SIG-M5 treated with dmso at 0.1 percent for 504 hours (cell line): ENCODE measurements around the gene STARD9.

Experiments
- DNase-seq: peaks from one replicate; lab custom pipeline; 2025; ENCODE audit not compliant: unreplicated experiment; lab: John Stamatoyannopoulos, UW

The STARD9 gene

GRCh38 chr15:42692536-42692935, 117.1 kb downstream of the STARD9 start:
- no peak for DNase-seq

GRCh38 chr15:42692997-42693396, 117.6 kb downstream of the STARD9 start:
- DNase-seq = no peak

GRCh38 chr15:42693496-42693895, 118.1 kb downstream of the STARD9 start:
- no peak for DNase-seq

- DNase-seq = no peak
Measured at GRCh38 chr15:42693942-42694341, 118.5 kb downstream of the STARD9 start.

- no peak for DNase-seq
Measured at GRCh38 chr15:42694398-42694797, 119.0 kb downstream of the STARD9 start.

GRCh38 chr15:42695527-42696071, 120.2 kb downstream of the STARD9 start:
- DNase-seq = no peak

GRCh38 chr15:42696626-42697025, 121.2 kb downstream of the STARD9 start:
- DNase-seq = no peak

GRCh38 chr15:42704492-42704926, 129.1 kb downstream of the STARD9 start:
- DNase-seq = peak; percentile 51

GRCh38 chr15:42705336-42705735, 129.9 kb downstream of the STARD9 start:
- no peak for DNase-seq

- DNase-seq = no peak
Measured at GRCh38 chr15:42707068-42707467, 131.7 kb downstream of the STARD9 start.

GRCh38 chr15:42707873-42708544, 132.6 kb downstream of the STARD9 start:
- no peak for DNase-seq

GRCh38 chr15:42710662-42711061, 135.3 kb downstream of the STARD9 start:
- no peak for DNase-seq

- DNase-seq = no peak
Measured at GRCh38 chr15:42711746-42712145, 136.3 kb downstream of the STARD9 start.

- no peak for DNase-seq
Measured at GRCh38 chr15:42712584-42712983, 137.2 kb downstream of the STARD9 start.

GRCh38 chr15:42716125-42716524, 140.7 kb downstream of the STARD9 start:
- no peak for DNase-seq

GRCh38 chr15:42716626-42717025, 141.2 kb downstream of the STARD9 start:
- DNase-seq = no peak

- DNase-seq = no peak
Measured at GRCh38 chr15:42719043-42719442, 143.6 kb downstream of the STARD9 start.

GRCh38 chr15:42720071-42720470, 144.7 kb downstream of the STARD9 start:
- no peak for DNase-seq

- no peak for DNase-seq
Measured at GRCh38 chr15:42721016-42721415, 145.6 kb downstream of the STARD9 start.

GRCh38 chr15:42721916-42722315, 146.5 kb downstream of the STARD9 start:
- no peak for DNase-seq

- DNase-seq = no peak
Measured at GRCh38 chr15:42723068-42723467, 147.7 kb downstream of the STARD9 start.

GRCh38 chr15:42724276-42724675, 148.9 kb downstream of the STARD9 start:
- DNase-seq = no peak

GRCh38 chr15:42725331-42725903, 150.0 kb downstream of the STARD9 start:
- no peak for DNase-seq
